Measurements from ENCODE around the gene TRAPPC2.
"Not testable (repeated sequence)": the region's sequence is repeated elsewhere in the genome, so short reads cannot be mapped to it uniquely, and the experiment has no call there.

Gene TRAPPC2

GRCh38 chrX:13689741-13690211, 44.6 kb downstream of the TRAPPC2 start:
- Mint-ChIP-seq H3K27me3 (no peaks in the 10 kb centered on the region), H3K4me3 (peak overlapping the region; percentile 84), H3K4me1 (ENCODE audit: low read depth) (peaks cover 44% of the 10 kb centered on the region), H3K27ac (peak overlapping the region; percentile 90), H3K36me3 (ENCODE audit: low read depth) (peaks cover 8% of the 10 kb centered on the region), H3K9me3 (no peaks in the 10 kb centered on the region)
- intact Hi-C loops (cut with micrococcal nuclease): no loop called here

GRCh38 chrX:13688958-13689740, 45.3 kb downstream of the TRAPPC2 start, which contains the start of gene RAB9A:
Gene RAB9A, plus strand, starts transcription at chrX:13689128. Its CDS starts 19,619 bp downstream, at chrX:13708747.
- peak within 1 kb of the TSS; percentile 84 for H3K4me3 Mint-ChIP-seq
- H3K36me3 Mint-ChIP-seq (ENCODE audit: low read depth): peaks cover 8% of the 10 kb centered on the region
- H3K9me3 Mint-ChIP-seq: no peaks in the 10 kb centered on the region
- peak within 1 kb of the TSS; percentile 90 for H3K27ac Mint-ChIP-seq
- H3K4me1 Mint-ChIP-seq (ENCODE audit: low read depth): peaks cover 45% of the 10 kb centered on the region
- no peaks in the 10 kb centered on the region for H3K27me3 Mint-ChIP-seq
- intact Hi-C loops (cut with micrococcal nuclease): no loop called here

GRCh38 chrX:13688384-13688957, 45.9 kb downstream of the TRAPPC2 start:
- Mint-ChIP-seq H3K4me1 (ENCODE audit: low read depth) (peaks cover 41% of the 10 kb centered on the region), H3K36me3 (ENCODE audit: low read depth) (peaks cover 8% of the 10 kb centered on the region), H3K27me3 (no peaks in the 10 kb centered on the region), H3K27ac (peak overlapping the region; percentile 90), H3K4me3 (peak overlapping the region; percentile 84), H3K9me3 (no peaks in the 10 kb centered on the region)
- intact Hi-C loops (cut with micrococcal nuclease): no loop called here

GRCh38 chrX:13687203-13687602, 47.2 kb downstream of the TRAPPC2 start:
- H3K36me3 Mint-ChIP-seq (ENCODE audit: low read depth): peaks cover 8% of the 10 kb centered on the region
- peaks cover 29% of the 10 kb centered on the region for H3K4me1 Mint-ChIP-seq (ENCODE audit: low read depth)
- H3K27ac Mint-ChIP-seq: no peak overlapping the region
- intact Hi-C loops (cut with micrococcal nuclease): no loop called here
- no peak overlapping the region for H3K4me3 Mint-ChIP-seq
- H3K9me3 Mint-ChIP-seq: no peaks in the 10 kb centered on the region
- no peaks in the 10 kb centered on the region for H3K27me3 Mint-ChIP-seq

- intact Hi-C loops (cut with micrococcal nuclease): no loop called here
- H3K9me3 Mint-ChIP-seq: no peaks in the 10 kb centered on the region
- peak overlapping the region; percentile 24 for H3K27ac Mint-ChIP-seq
- H3K4me1 Mint-ChIP-seq (ENCODE audit: low read depth): peaks cover 14% of the 10 kb centered on the region
- no peaks in the 10 kb centered on the region for H3K27me3 Mint-ChIP-seq
- no peak overlapping the region for H3K4me3 Mint-ChIP-seq
- peaks cover under 1% of the 10 kb centered on the region for H3K36me3 Mint-ChIP-seq (ENCODE audit: low read depth)
Observed at GRCh38 chrX:13685126-13685763, 49.2 kb downstream of the TRAPPC2 start.

GRCh38 chrX:13684361-13684760, 50.1 kb downstream of the TRAPPC2 start:
- Mint-ChIP-seq H3K27me3 (no peaks in the 10 kb centered on the region), H3K4me3 (no peak overlapping the region), H3K9me3 (no peaks in the 10 kb centered on the region), H3K36me3 (ENCODE audit: low read depth) (no peaks in the 10 kb centered on the region), H3K27ac (no peak overlapping the region), H3K4me1 (ENCODE audit: low read depth) (peaks cover 13% of the 10 kb centered on the region)
- intact Hi-C loops (cut with micrococcal nuclease): no loop called here

- H3K36me3 Mint-ChIP-seq (ENCODE audit: low read depth): no peaks in the 10 kb centered on the region
Observed at GRCh38 chrX:13681595-13681994, 52.8 kb downstream of the TRAPPC2 start.

GRCh38 chrX:13679700-13680099, 54.7 kb downstream of the TRAPPC2 start:
- H3K4me1 Mint-ChIP-seq (ENCODE audit: low read depth); H3K27ac Mint-ChIP-seq; H3K4me3 Mint-ChIP-seq; H3K27me3 Mint-ChIP-seq; H3K36me3 Mint-ChIP-seq (ENCODE audit: low read depth); intact Hi-C loops (cut with micrococcal nuclease); H3K9me3 Mint-ChIP-seq: not testable (repeated sequence)

More at GRCh38 chrX:13681595-13681994, 52.8 kb downstream of the TRAPPC2 start:
- intact Hi-C loops (cut with micrococcal nuclease): no loop called here
- Mint-ChIP-seq H3K4me3 (no peak overlapping the region), H3K4me1 (ENCODE audit: low read depth) (peaks cover 19% of the 10 kb centered on the region), H3K27ac (no peak overlapping the region), H3K9me3 (no peaks in the 10 kb centered on the region), H3K27me3 (no peaks in the 10 kb centered on the region)

- Mint-ChIP-seq H3K27ac (no peak overlapping the region), H3K27me3 (no peaks in the 10 kb centered on the region), H3K36me3 (ENCODE audit: low read depth) (no peaks in the 10 kb centered on the region), H3K9me3 (no peaks in the 10 kb centered on the region), H3K4me1 (ENCODE audit: low read depth) (peaks cover 6% of the 10 kb centered on the region), H3K4me3 (no peak overlapping the region)
- intact Hi-C loops (cut with micrococcal nuclease): no loop called here
Observed at GRCh38 chrX:13676885-13677284, 57.5 kb downstream of the TRAPPC2 start.

- Mint-ChIP-seq H3K27me3 (no peaks in the 10 kb centered on the region), H3K27ac (no peak overlapping the region), H3K36me3 (ENCODE audit: low read depth) (no peaks in the 10 kb centered on the region), H3K4me3 (no peak overlapping the region), H3K4me1 (ENCODE audit: low read depth) (peaks cover 6% of the 10 kb centered on the region), H3K9me3 (no peaks in the 10 kb centered on the region)
- intact Hi-C loops (cut with micrococcal nuclease): no loop called here
Observed at GRCh38 chrX:13673016-13673415, 61.4 kb downstream of the TRAPPC2 start.

- H3K27me3 Mint-ChIP-seq: no peaks in the 10 kb centered on the region
- H3K4me1 Mint-ChIP-seq (ENCODE audit: low read depth): peaks cover 11% of the 10 kb centered on the region
- no peak overlapping the region for H3K4me3 Mint-ChIP-seq
- no peaks in the 10 kb centered on the region for H3K36me3 Mint-ChIP-seq (ENCODE audit: low read depth)
- no peaks in the 10 kb centered on the region for H3K9me3 Mint-ChIP-seq
- intact Hi-C loops (cut with micrococcal nuclease): no loop called here
- H3K27ac Mint-ChIP-seq: no peak overlapping the region
Observed at GRCh38 chrX:13670197-13670596, 64.2 kb downstream of the TRAPPC2 start.

GRCh38 chrX:13669755-13670154, 64.7 kb downstream of the TRAPPC2 start:
- H3K9me3 Mint-ChIP-seq; H3K36me3 Mint-ChIP-seq (ENCODE audit: low read depth); H3K4me3 Mint-ChIP-seq; intact Hi-C loops (cut with micrococcal nuclease); H3K27ac Mint-ChIP-seq; H3K27me3 Mint-ChIP-seq: not testable (repeated sequence)
- H3K4me1 Mint-ChIP-seq (ENCODE audit: low read depth): peaks cover 15% of the 10 kb centered on the region

GRCh38 chrX:13669246-13669737, 65.1 kb downstream of the TRAPPC2 start:
- Mint-ChIP-seq H3K4me1 (ENCODE audit: low read depth) (peaks cover 20% of the 10 kb centered on the region), H3K27ac (no peak overlapping the region), H3K27me3 (no peaks in the 10 kb centered on the region), H3K4me3 (peak overlapping the region; percentile 13), H3K9me3 (no peaks in the 10 kb centered on the region), H3K36me3 (ENCODE audit: low read depth) (peaks cover 2% of the 10 kb centered on the region)
- intact Hi-C loops (cut with micrococcal nuclease): no loop called here

GRCh38 chrX:13667919-13668318, 66.5 kb downstream of the TRAPPC2 start:
- intact Hi-C loops (cut with micrococcal nuclease): no loop called here
- H3K4me1 Mint-ChIP-seq (ENCODE audit: low read depth): peaks cover 22% of the 10 kb centered on the region

More at GRCh38 chrX:13667919-13668318, 66.5 kb downstream of the TRAPPC2 start:
- H3K27ac Mint-ChIP-seq: no peak overlapping the region
- H3K4me3 Mint-ChIP-seq: no peak overlapping the region
- H3K36me3 Mint-ChIP-seq (ENCODE audit: low read depth): peaks cover 6% of the 10 kb centered on the region
- H3K9me3 Mint-ChIP-seq: no peaks in the 10 kb centered on the region
- H3K27me3 Mint-ChIP-seq: no peaks in the 10 kb centered on the region

Data from dendritic cell treated with granulocyte-macrophage colony-stimulating factor and Interleukin-4, amounts not matched to agents 40 ng/mL and 50 ng/mL, for 4 days (primary cell).